A673 (cell line): Measurements from ENCODE around the gene STRIP1. TPM values are rescaled to one million over a fixed set of nuclear protein-coding genes. Genes with fewer than 3 reads are reported as not detected.

Experiments used
- Bru-seq: library from RNA; stranded (reverse); fragments of 400-500 nt; gene quantifications from one replicate; lab custom pipeline; 2021; lab: Mats Ljungman, UMichigan
- BruChase-seq, 2 experiments: library from RNA; stranded (reverse); fragments of 400-500 nt; gene quantifications; one replicate each; lab custom pipeline; 2021; lab: Mats Ljungman, UMichigan
- BruUV-seq: library from RNA; stranded (reverse); fragments of 400-500 nt; replicated peaks from 2 replicates; lab custom pipeline; 2021; lab: Mats Ljungman, UMichigan
- CTCF ChIA-PET: fragments of 300-600 bp; sonication (Branson Sonifier 250); formaldehyde crosslinking; loops from one replicate; lab custom pipeline; 2022; ENCODE audit warnings: antibody characterized with exemption; lab: Charles Lee
- POLR2A ChIA-PET: fragments of 300-600 bp; sonication (Branson Sonifier 250); formaldehyde crosslinking; loops from one replicate; lab custom pipeline; 2022; ENCODE audit warnings: antibody characterized with exemption; ENCODE audit not compliant: low non-redundant PET; lab: Charles Lee
- DNase-seq: peaks from one replicate; pipeline ENCODE4 v3.0.0-alpha.2; 2015; ENCODE audit warnings: low spot score
- H3K27ac ChIP-seq: fragments of 200-600 bp; sonication (generic); 2 replicates; pipeline ENCODE4 v1.5.1; 2016; ENCODE audit warnings: mixed run types, low read depth, mild to moderate bottlenecking, mixed read lengths, antibody characterized with exemption, low read length; ENCODE audit not compliant: poor library complexity, severe bottlenecking
- H3K27me3 ChIP-seq: fragments of 200-600 bp; sonication (generic); replicated peaks from 2 replicates; pipeline ENCODE4 v1.6.1; 2017; ENCODE audit warnings: mixed run types, low read depth, mild to moderate bottlenecking, mixed read lengths, antibody characterized with exemption, low read length; ENCODE audit not compliant: insufficient read depth, poor library complexity
- H3K36me3 ChIP-seq: fragments of 200-600 bp; sonication (generic); 2 replicates; pipeline ENCODE4 v1.6.1; 2016; ENCODE audit warnings: mixed run types, mild to moderate bottlenecking, mixed read lengths, antibody characterized with exemption, low read length; ENCODE audit not compliant: insufficient read depth, poor library complexity, severe bottlenecking
- H3K4me1 ChIP-seq: fragments of 200-600 bp; sonication (generic); 2 replicates; pipeline ENCODE4 v1.6.1; 2017; ENCODE audit warnings: mixed run types, mild to moderate bottlenecking, mixed read lengths, antibody characterized with exemption, low read length; ENCODE audit not compliant: insufficient read depth, poor library complexity, severe bottlenecking
- H3K4me3 ChIP-seq: fragments of 200-600 bp; sonication (generic); 2 replicates; pipeline ENCODE4 v1.5.1; 2016; ENCODE audit warnings: low read depth, mixed run types, mild to moderate bottlenecking, mixed read lengths, low read length; ENCODE audit not compliant: poor library complexity, severe bottlenecking
- H3K9me3 ChIP-seq: fragments of 200-600 bp; sonication (generic); 2 replicates; pipeline ENCODE4 v1.6.1; 2016; ENCODE audit warnings: mixed run types, low read depth, mild to moderate bottlenecking, mixed read lengths, antibody characterized with exemption, low read length; ENCODE audit not compliant: poor library complexity, severe bottlenecking
- EZH2 ChIP-seq: fragments of 200-600 bp; sonication (generic); IDR thresholded peaks from 2 replicates; pipeline ENCODE4 v1.6.1; 2017; ENCODE audit warnings: borderline replicate concordance, low read depth, mild to moderate bottlenecking, mixed read lengths, antibody characterized with exemption, low read length; ENCODE audit not compliant: poor library complexity, severe bottlenecking
- intact Hi-C: fragments of 100-400 bp; cut with micrococcal nuclease; formaldehyde crosslinking; loops from one replicate; pipeline ENCODE4 v1.10.0; 2022; ENCODE audit not compliant: unreplicated experiment
- long read RNA-seq: library from polyadenylated mRNA; stranded (forward); transcript quantifications from one replicate; pipeline ENCODE4 v2.0.0, GENCODE V29; 2022
- total RNA-seq: library from RNA; stranded (reverse); gene quantifications from 2 replicates; pipeline ENCODE4 v1.2.3, GENCODE V29; 2021
- TF ChIP-seq, protein P1 (sequence below): fragments of 300-800, 200-600 bp; sonication (generic); conservative IDR thresholded peaks from 2 replicates; pipeline ENCODE4 v1.5.1; 2017; ENCODE audit warnings: low read depth, mild to moderate bottlenecking, antibody characterized with exemption, low read length, moderate library complexity, mixed read lengths

Gene STRIP1, protein sequence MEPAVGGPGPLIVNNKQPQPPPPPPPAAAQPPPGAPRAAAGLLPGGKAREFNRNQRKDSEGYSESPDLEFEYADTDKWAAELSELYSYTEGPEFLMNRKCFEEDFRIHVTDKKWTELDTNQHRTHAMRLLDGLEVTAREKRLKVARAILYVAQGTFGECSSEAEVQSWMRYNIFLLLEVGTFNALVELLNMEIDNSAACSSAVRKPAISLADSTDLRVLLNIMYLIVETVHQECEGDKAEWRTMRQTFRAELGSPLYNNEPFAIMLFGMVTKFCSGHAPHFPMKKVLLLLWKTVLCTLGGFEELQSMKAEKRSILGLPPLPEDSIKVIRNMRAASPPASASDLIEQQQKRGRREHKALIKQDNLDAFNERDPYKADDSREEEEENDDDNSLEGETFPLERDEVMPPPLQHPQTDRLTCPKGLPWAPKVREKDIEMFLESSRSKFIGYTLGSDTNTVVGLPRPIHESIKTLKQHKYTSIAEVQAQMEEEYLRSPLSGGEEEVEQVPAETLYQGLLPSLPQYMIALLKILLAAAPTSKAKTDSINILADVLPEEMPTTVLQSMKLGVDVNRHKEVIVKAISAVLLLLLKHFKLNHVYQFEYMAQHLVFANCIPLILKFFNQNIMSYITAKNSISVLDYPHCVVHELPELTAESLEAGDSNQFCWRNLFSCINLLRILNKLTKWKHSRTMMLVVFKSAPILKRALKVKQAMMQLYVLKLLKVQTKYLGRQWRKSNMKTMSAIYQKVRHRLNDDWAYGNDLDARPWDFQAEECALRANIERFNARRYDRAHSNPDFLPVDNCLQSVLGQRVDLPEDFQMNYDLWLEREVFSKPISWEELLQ
- total RNA-seq (57.7 and 59.6 TPM in 2 replicates), Bru-seq, nascent RNA (percentile 80 among the genes with signal in this experiment), BruChase-seq, experiment 1, labeled RNA remaining after a 2-hour chase (percentile 87 among the genes with signal in this experiment), BruChase-seq, experiment 2, labeled RNA remaining after a 6-hour chase (percentile 81 among the genes with signal in this experiment)
- long read RNA-seq, transcript STRIP1-201 (21 exons, 3,265 nt), result major isoform, 67 of 102 reads
- long read RNA-seq, partial matches to known transcripts, result 12 of 102 reads
- long read RNA-seq, other reads (novel, unspliced or antisense), result 22 of 102 reads

DNA sequence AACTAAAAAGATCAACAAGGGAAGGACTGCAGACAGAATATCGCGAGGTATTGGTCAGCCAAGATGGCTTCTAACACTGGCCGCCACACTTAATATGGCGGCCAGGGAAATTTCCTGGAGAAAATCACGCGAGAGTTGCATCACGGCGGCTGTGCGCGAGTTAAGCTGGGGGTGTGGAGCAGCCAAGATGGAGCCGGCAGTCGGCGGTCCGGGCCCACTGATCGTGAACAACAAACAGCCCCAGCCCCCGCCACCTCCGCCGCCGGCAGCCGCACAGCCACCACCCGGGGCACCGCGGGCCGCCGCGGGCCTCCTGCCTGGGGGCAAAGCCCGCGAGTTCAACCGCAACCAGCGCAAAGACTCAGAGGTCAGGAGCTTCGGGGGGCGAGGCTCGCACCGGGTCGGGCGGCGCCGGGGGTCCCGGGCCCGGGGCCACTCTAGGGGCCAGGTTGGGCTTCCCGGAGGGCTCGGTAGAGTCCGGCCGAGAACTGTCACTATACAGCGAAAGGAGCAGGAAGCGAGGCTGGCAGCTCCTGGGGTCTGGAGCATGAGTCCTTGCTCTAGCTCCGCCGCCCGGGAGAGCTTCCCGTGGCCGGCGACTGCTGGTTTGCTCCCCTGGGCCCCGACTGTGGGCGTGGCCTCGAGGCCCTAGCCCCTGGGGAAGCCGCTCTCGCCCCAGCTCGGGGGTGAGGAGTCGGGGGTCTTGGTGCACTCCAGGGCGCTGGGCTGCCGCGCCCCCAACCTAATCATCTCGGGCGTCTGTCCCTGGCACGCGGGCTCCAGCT lies at the start of gene STRIP1:
TSS of gene STRIP1 (plus strand) at position 174 of the 785 bp plus-strand sequence. CDS start at position 188, 14 bp downstream.
- DNase-seq, result peak; percentile 97
- H3K4me3 ChIP-seq, result peak within 1 kb of the TSS; percentile 87
- ChIA-PET CTCF (interaction anchor here (0.8 kb wide), 1 partner anchor 50 kb away, joined by 3 read pairs; the partner anchor contains the start of gene AHCYL1), POLR2A (interaction anchor here (0.7 kb wide), 1 partner anchor 63 kb away, joined by 4 read pairs; no protein-coding TSS in a partner anchor)
- peak within 1 kb of the TSS; percentile 94 for H3K27ac ChIP-seq
- H3K9me3 ChIP-seq, result no peaks in the 10 kb centered on the region
- intact Hi-C loops, result no loop called here
- no TSS peak for BruUV-seq
- H3K27me3 ChIP-seq, result no peaks in the 10 kb centered on the region
- peaks cover 8% of the 10 kb centered on the region for H3K4me1 ChIP-seq
- no peak for TF ChIP-seq EZH2
- TF ChIP-seq, protein P1, sequence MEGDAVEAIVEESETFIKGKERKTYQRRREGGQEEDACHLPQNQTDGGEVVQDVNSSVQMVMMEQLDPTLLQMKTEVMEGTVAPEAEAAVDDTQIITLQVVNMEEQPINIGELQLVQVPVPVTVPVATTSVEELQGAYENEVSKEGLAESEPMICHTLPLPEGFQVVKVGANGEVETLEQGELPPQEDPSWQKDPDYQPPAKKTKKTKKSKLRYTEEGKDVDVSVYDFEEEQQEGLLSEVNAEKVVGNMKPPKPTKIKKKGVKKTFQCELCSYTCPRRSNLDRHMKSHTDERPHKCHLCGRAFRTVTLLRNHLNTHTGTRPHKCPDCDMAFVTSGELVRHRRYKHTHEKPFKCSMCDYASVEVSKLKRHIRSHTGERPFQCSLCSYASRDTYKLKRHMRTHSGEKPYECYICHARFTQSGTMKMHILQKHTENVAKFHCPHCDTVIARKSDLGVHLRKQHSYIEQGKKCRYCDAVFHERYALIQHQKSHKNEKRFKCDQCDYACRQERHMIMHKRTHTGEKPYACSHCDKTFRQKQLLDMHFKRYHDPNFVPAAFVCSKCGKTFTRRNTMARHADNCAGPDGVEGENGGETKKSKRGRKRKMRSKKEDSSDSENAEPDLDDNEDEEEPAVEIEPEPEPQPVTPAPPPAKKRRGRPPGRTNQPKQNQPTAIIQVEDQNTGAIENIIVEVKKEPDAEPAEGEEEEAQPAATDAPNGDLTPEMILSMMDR, result no peak
- H3K36me3 ChIP-seq, result peaks cover 17% of the 10 kb centered on the region

DNA sequence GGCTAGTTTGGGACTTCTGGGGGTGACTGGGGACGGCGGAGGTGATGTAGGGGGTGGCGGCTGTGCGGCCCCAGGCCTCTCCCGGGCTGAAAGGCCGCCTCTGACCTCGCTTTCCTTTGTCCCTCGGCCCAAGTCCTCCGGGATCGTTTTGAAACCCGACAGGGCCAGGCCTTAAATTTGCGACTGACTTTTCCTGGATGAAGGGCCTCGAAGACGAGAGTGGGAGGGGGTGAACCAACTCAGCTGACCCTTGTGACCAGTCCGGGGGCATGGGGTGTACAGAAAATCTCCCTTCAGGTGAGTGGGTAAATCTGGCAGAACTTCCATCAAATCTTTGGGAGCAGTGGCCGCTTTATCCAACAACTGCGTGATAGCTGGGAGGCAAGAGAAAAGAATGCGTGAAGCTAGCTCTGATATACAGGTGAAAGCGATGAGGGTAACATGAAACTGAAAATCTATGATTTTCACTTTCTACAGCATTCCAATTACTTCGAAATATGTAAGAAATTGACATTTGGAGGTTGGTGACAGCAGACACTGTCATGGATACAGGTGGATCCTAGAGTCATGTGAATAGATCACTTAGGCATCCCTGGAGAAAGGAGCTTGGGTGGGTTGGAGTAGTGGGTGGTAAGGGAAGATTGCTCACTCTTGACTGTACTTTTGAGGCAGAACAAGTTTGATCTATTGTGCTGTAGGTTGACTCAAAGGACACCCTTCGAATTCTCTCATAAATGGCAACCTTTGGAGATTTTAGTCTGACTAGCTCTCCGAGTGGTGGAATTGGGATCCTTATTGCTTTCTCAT lies 49.0 kb upstream of the STRIP1 start:
- no peaks in the 10 kb centered on the region for H3K27me3 ChIP-seq
- ChIA-PET CTCF (interaction anchor here (0.6 to 3.0 kb wide), 7 partner anchors 46 to 439 kb away, joined by 3 to 95 read pairs (median 6); partner anchors contain the start of gene GNAI3), POLR2A (interaction anchor here (0.6 kb wide), 2 partner anchors 13 to 190 kb away, joined by 3 to 11 read pairs; no protein-coding TSS in a partner anchor)
- H3K9me3 ChIP-seq, result no peaks in the 10 kb centered on the region
- H3K36me3 ChIP-seq, result no peaks in the 10 kb centered on the region
- peak overlapping the region; percentile 93 for H3K27ac ChIP-seq
- intact Hi-C loops, result loop anchor here (5.0 kb wide), 1 partner anchor 343 kb away; no protein-coding TSS in a partner anchor
- BruUV-seq, result no TSS peak
- no peak for TF ChIP-seq EZH2
- TF ChIP-seq, protein P1, result no peak
- H3K4me3 ChIP-seq, result peak overlapping the region; percentile 77
- DNase-seq, result no peak
- H3K4me1 ChIP-seq, result peaks cover 28% of the 10 kb centered on the region
